Esophagus squamous epithelium (tissue), 5 donors: ENCODE measurements around the gene ITIH5. TPM values are rescaled to one million over a fixed set of nuclear protein-coding genes. Genes with fewer than 3 reads are reported as not detected.

ENCODE experiments used
- DNase-seq: peaks from one replicate; lab custom pipeline; 2025; lab: John Stamatoyannopoulos, UW
- H3K27ac ChIP-seq, 4 donors: fragments of 200-600 bp; sonication (generic); one replicate each; pipeline ENCODE4 v1.5.1; 2016 to 2019; ENCODE audit warnings: mild to moderate bottlenecking in 1 of 4
- H3K27me3 ChIP-seq, 4 donors: fragments of 200-600 bp; sonication (generic); 1 replicate in 3 of 4; 2 replicates in 1 of 4; pipeline versions ENCODE4 v1.5.1 to v1.6.0; 2017 to 2021; ENCODE audit warnings: antibody characterized with exemption in 1 of 4
- H3K36me3 ChIP-seq, 3 donors: fragments of 200-600 bp; sonication (generic); one replicate each; pipeline ENCODE4 v1.5.1; 2016 to 2019
- H3K4me1 ChIP-seq, 3 donors: fragments of 200-600 bp; sonication (generic); one replicate each; pipeline ENCODE4 v1.5.1; 2017 to 2019
- H3K4me3 ChIP-seq, 4 donors: fragments of 200-600 bp; sonication (generic); 1 replicate in 3 of 4; 2 replicates in 1 of 4; pipeline ENCODE4 v1.5.1; 2016 to 2019; ENCODE audit warnings: mild to moderate bottlenecking in 2 of 4, moderate library complexity in 1 of 4
- H3K9me3 ChIP-seq, 3 donors: fragments of 200-600 bp; sonication (generic); one replicate each; pipeline ENCODE4 v1.5.1; 2016 to 2019
- POLR2A ChIP-seq, 4 donors: fragments of 450-650 bp; IDR thresholded peaks; one replicate each; pipeline ENCODE4 v1.6.1; 2017; ENCODE audit warnings: antibody characterized with exemption in 4 of 4, mild to moderate bottlenecking in 4 of 4, moderate library complexity in 3 of 4
- WGBS, 2 donors: methylation state at CpG; one replicate each; pipeline ENCODE4 v1.1.5; 2018; 5-methylcytosine and 5-hydroxymethylcytosine counted together
- intact Hi-C: fragments of 100-400 bp; cut with DNase I; formaldehyde crosslinking; loops from one replicate; pipeline ENCODE4 v1.15.0; 2022
- total RNA-seq, 4 donors: library from RNA; depleted of rRNA; stranded (reverse); fragments of >200 nt; gene quantifications; one replicate each; pipeline ENCODE4 v1.1.0, GENCODE V29; 2016
- TF ChIP-seq, protein P1 (sequence below), 6 experiments: fragments of 450-650 bp in 4 of 6; fragments of 200-600 bp in 2 of 6; sonication (generic) in 2 of 6; IDR thresholded peaks; one replicate each; pipeline ENCODE4 v1.5.1; 2016 to 2019; ENCODE audit warnings: antibody characterized with exemption in 6 of 6, mild to moderate bottlenecking in 4 of 6, moderate library complexity in 4 of 6
- donor health status: DM: yes; HTN: yes; CAD: no.

ITIH5 gene
- total RNA-seq, 4 donors from 2014 or later = 2.2 to 21.4 (median 3.3) TPM

DNA sequence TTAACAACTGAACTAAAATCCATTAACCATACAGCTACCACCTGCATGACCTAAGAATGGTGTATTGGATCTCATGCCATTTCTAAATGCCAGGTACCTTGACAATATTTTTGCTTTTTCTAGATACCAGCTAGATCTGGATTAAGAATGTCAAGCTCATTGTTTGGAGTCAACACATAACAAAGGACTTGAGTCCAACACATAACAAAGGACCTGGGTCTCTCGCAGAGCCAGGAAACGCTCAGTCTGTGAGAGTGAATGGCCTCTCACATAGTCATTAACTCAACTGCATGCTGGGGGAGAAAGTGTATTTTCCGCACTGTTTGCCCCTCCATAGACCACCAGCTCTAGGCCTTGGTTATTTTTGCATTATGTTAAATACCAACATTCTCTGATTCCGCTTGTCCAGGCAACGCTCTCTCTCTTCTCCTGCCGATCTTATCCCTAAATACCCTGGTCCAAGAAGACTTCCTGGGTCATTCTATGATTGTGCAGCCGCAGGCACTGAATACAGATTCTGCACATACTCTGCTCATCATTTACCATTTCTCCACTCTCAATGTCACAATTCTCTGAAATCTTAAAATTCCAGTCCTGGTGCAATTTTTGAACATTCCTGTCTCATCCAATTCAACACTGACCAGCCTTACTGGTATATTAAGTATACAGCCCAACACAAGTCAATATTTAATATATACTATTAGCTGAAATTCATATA lies 31.2 kb downstream of the ITIH5 start:
- Histone ChIP-seq H3K36me3 (peaks cover 0 to 23% (median 0%) of the 10 kb centered on the region in 3 donors), H3K4me1 (no peaks in the 10 kb centered on the region), H3K4me3 (no peak overlapping the region), H3K27me3 (no peaks in the 10 kb centered on the region), H3K9me3 (no peaks in the 10 kb centered on the region), H3K27ac (peak overlapping the region in 2 of 4 donors; percentile 77 to 78)
- 90 to 92% methylated on average over 7 of the region's 7 CpGs for WGBS, 2 donors
- intact Hi-C loops = no loop called here
- no peak for TF ChIP-seq POLR2A (IDR thresholded peaks at IDR 0.05)
- TF ChIP-seq, protein P1, sequence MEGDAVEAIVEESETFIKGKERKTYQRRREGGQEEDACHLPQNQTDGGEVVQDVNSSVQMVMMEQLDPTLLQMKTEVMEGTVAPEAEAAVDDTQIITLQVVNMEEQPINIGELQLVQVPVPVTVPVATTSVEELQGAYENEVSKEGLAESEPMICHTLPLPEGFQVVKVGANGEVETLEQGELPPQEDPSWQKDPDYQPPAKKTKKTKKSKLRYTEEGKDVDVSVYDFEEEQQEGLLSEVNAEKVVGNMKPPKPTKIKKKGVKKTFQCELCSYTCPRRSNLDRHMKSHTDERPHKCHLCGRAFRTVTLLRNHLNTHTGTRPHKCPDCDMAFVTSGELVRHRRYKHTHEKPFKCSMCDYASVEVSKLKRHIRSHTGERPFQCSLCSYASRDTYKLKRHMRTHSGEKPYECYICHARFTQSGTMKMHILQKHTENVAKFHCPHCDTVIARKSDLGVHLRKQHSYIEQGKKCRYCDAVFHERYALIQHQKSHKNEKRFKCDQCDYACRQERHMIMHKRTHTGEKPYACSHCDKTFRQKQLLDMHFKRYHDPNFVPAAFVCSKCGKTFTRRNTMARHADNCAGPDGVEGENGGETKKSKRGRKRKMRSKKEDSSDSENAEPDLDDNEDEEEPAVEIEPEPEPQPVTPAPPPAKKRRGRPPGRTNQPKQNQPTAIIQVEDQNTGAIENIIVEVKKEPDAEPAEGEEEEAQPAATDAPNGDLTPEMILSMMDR (IDR thresholded peaks at IDR 0.05) = no peak
- no peak for DNase-seq

DNA sequence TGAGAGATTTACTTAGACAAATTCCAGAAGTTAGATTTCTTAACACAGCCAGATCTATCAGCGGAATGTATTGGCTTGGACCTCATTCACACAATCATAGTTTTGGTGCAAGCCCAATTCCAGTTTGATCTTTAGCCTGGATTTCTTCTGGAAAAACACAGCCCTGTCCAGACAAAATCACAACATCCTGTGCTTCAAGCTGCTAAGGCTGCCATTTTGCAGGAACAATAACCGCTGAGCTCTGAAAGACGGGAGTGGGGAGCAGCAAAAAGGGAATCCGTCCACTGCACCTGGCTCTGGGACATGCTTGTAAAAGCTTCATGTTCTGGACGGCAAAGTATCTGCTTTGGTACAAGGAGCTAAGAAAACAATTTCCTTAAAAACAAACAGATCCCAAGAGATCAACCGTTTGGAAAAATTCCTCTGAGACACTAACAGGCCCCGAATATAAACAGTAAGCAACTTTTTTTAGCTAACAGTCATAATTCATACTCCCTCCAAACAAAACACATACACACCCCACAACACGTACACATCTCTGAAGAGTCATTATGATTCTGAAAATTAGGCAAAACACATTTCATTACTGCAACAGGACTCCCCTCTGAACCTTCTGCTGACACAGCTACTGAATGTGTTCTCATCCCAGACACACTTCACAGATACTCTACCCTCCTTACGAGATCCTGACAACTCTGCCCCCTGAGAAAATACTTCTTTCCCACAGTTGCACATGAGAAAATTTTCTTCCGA lies 32.4 kb downstream of the ITIH5 start:
- no peaks in the 10 kb centered on the region for H3K4me1 ChIP-seq
- H3K36me3 ChIP-seq = peaks cover 0 to 23% (median 0%) of the 10 kb centered on the region in 3 donors
- intact Hi-C loops = no loop called here
- peak overlapping the region in 3 of 4 donors; percentile 35 to 78 (median 77) for H3K27ac ChIP-seq
- TF ChIP-seq POLR2A (IDR thresholded peaks at IDR 0.05) = no peak
- TF ChIP-seq, protein P1 (IDR thresholded peaks at IDR 0.05) = no peak
- no peaks in the 10 kb centered on the region for H3K9me3 ChIP-seq
- H3K27me3 ChIP-seq = no peaks in the 10 kb centered on the region
- 75% methylated on average over 10 of the region's 10 CpGs for WGBS, 2 donors
- no peak for DNase-seq
- H3K4me3 ChIP-seq = peak overlapping the region in 1 of 4 donors; percentile 23

DNA sequence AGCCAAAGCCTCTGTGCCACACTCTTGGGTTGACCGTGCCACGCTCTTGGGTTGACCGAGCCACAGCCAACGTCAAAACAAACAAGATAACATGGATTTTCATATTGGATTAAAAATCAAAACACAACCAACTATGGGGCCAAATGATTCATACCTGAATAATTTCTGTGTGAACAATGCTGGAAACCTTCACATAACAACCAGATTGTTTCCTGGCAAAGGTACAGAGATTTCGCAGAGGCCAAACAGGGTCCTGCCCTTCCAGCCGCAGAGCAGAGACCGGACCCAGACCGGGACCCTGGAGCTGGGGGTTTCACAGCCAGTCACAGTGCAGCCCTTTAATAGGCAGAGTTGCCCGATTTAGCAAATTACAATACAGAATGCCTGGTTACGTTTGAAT lies 40.5 kb downstream of the ITIH5 start:
- Histone ChIP-seq H3K9me3 (no peaks in the 10 kb centered on the region), H3K36me3 (no peaks in the 10 kb centered on the region), H3K27me3 (no peaks in the 10 kb centered on the region), H3K4me3 (peak overlapping the region in 1 of 4 donors; percentile 17), H3K27ac (peak overlapping the region; percentile 27 to 85 (median 72)), H3K4me1 (peaks cover 0 to 16% (median 9%) of the 10 kb centered on the region in 3 donors)
- intact Hi-C loops = no loop called here
- TF ChIP-seq, protein P1 (IDR thresholded peaks at IDR 0.05) = no peak
- TF ChIP-seq POLR2A (IDR thresholded peaks at IDR 0.05) = no peak
- 26 to 33% methylated on average over 10 of the region's 10 CpGs for WGBS, 2 donors
- DNase-seq = no peak

DNA sequence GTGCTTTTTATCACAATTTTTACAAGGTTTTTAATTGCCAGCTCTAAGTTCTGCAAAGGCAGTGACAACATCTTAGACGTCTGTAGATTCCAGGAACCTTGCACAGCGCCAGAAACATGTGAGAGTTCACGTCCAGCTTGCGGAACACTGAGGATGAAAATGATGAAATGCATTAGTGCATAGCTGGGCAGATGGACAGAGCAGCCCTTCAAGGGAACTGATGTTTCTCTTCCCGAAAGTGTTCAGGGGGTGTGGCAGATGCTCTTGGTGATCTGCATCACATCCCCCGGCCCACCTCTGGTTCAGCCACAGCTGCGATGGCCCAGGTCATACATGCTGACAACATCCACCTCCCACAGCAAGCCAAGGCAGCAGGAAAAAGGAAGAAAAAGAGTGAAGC lies 40.9 kb downstream of the ITIH5 start:
- intact Hi-C loops = no loop called here
- H3K9me3 ChIP-seq = no peaks in the 10 kb centered on the region
- 58 to 62% methylated on average over 6 to 7 of the region's 7 CpGs for WGBS, 2 donors
- no peak for DNase-seq
- H3K27me3 ChIP-seq = no peaks in the 10 kb centered on the region
- peak overlapping the region in 1 of 4 donors; percentile 17 for H3K4me3 ChIP-seq
- H3K27ac ChIP-seq = peak overlapping the region; percentile 27 to 85 (median 72)
- peaks cover 0 to 16% (median 9%) of the 10 kb centered on the region in 3 donors for H3K4me1 ChIP-seq
- TF ChIP-seq POLR2A (IDR thresholded peaks at IDR 0.05) = no peak
- TF ChIP-seq, protein P1 (IDR thresholded peaks at IDR 0.05) = no peak
- H3K36me3 ChIP-seq = no peaks in the 10 kb centered on the region

DNA sequence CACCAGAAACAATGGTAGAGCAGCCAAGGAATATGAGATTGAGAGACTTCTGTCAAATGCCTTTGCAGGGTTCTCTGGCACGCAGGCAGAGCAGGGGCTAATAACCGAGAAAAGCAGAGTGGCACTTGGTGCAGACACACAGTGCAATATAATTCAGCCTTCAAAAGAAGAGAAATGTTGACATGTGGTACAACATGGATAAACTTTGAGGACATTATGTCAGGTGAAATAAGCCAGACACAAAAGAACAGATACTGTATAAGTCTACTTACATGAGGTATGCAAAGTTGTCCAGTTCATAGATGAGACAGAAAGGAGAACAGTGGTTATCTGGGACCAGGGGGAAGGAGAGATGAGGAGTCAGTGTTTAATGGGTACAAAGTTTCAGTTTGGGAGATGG lies 41.8 kb downstream of the ITIH5 start:
- Histone ChIP-seq H3K36me3 (no peaks in the 10 kb centered on the region), H3K27ac (peak overlapping the region in 3 of 4 donors; percentile 49 to 82 (median 62)), H3K9me3 (no peaks in the 10 kb centered on the region), H3K4me1 (peaks cover 0 to 16% (median 9%) of the 10 kb centered on the region in 3 donors), H3K27me3 (no peaks in the 10 kb centered on the region), H3K4me3 (no peak overlapping the region)
- TF ChIP-seq, protein P1 (IDR thresholded peaks at IDR 0.05) = no peak
- no peak for TF ChIP-seq POLR2A (IDR thresholded peaks at IDR 0.05)
- intact Hi-C loops = no loop called here
- no peak for DNase-seq
- 82 to 100% methylated on average over 2 of the region's 2 CpGs for WGBS, 2 donors
